IMR-90 (cell line): Measurements from ENCODE around the gene NAA80. TPM values are rescaled to one million over a fixed set of nuclear protein-coding genes. Genes with fewer than 3 reads are reported as not detected.

Experiments
- ATAC-seq: fragments of 200-7000 bp; cut with Tn5 transposase; 2 replicates; pipeline ENCODE4 v1.9.1; 2020; ENCODE audit warnings: low read depth, mild to moderate bottlenecking, moderate library complexity
- BruUV-seq: library from RNA; stranded (reverse); fragments of 400-500 nt; replicated peaks from 2 replicates; lab custom pipeline; 2021; lab: Mats Ljungman, UMichigan
- CTCF ChIA-PET: fragments of 300-600 bp; formaldehyde crosslinking; extraction: SDS; loops from one replicate; lab custom pipeline; 2021; ENCODE audit warnings: antibody characterized with exemption; lab: Yijun Ruan, JAX
- POLR2A ChIA-PET: fragments of 300-600 bp; sonication (Branson Sonifier 250); formaldehyde crosslinking; loops from one replicate; lab custom pipeline; 2022; ENCODE audit warnings: antibody characterized with exemption; ENCODE audit not compliant: unreplicated experiment; lab: Charles Lee
- DNase-seq: peaks from one replicate; pipeline ENCODE4 v3.0.0; 2013
- H2AFZ ChIP-seq: replicated peaks from 2 replicates; pipeline ENCODE3; 2013; ENCODE audit warnings: low read length, mild to moderate bottlenecking; ENCODE audit not compliant: poor library complexity
- H2AK5ac ChIP-seq: 2 replicates; pipeline ENCODE4 v1.6.1; 2013; ENCODE audit warnings: low read depth, low read length, inconsistent platforms
- H2AK9ac ChIP-seq: replicated peaks from 2 replicates; pipeline ENCODE3; 2013; ENCODE audit warnings: mild to moderate bottlenecking, low read depth, low read length, moderate library complexity; ENCODE audit not compliant: poor library complexity
- H2BK120ac ChIP-seq: 2 replicates; pipeline ENCODE4 v1.6.1; 2013; ENCODE audit warnings: low read depth, low read length, inconsistent platforms
- H2BK15ac ChIP-seq: 3 replicates; pipeline ENCODE4 v1.6.1; 2013; ENCODE audit warnings: low read depth, low read length, inconsistent platforms
- H2BK20ac ChIP-seq: 2 replicates; pipeline ENCODE4 v1.6.1; 2013; ENCODE audit warnings: low read depth, mild to moderate bottlenecking, inconsistent platforms, low read length, moderate library complexity
- H2BK5ac ChIP-seq: 2 replicates; pipeline ENCODE4 v1.6.1; 2013; ENCODE audit warnings: mild to moderate bottlenecking, low read depth, low read length, inconsistent platforms; ENCODE audit not compliant: poor library complexity, severe bottlenecking
- H3K14ac ChIP-seq: replicated peaks from 2 replicates; pipeline ENCODE4 v1.6.1; 2013; ENCODE audit warnings: low read depth, low read length, inconsistent platforms
- H3K18ac ChIP-seq: 2 replicates; pipeline ENCODE4 v1.6.1; 2013; ENCODE audit warnings: low read depth, low read length, control low read depth
- H3K23ac ChIP-seq: 2 replicates; pipeline ENCODE4 v1.6.1; 2013; ENCODE audit warnings: low read depth, low read length, inconsistent platforms
- H3K27ac ChIP-seq: 2 replicates; pipeline ENCODE4 v1.5.1; 2013; ENCODE audit warnings: mild to moderate bottlenecking, control low read depth, low read length; ENCODE audit not compliant: insufficient read depth
- H3K27me3 ChIP-seq: 2 replicates; pipeline ENCODE4 v1.6.1; 2013; ENCODE audit warnings: low read length; ENCODE audit not compliant: control insufficient read depth, insufficient read depth
- H3K36me3 ChIP-seq: 2 replicates; pipeline ENCODE4 v1.6.1; 2013; ENCODE audit warnings: low read length, mixed read lengths; ENCODE audit not compliant: control insufficient read depth, insufficient read depth
- H3K4ac ChIP-seq: 2 replicates; pipeline ENCODE4 v1.6.1; 2013; ENCODE audit warnings: low read depth, low read length, inconsistent platforms
- H3K4me1 ChIP-seq: 2 replicates; pipeline ENCODE4 v1.6.1; 2013; ENCODE audit warnings: low read length, mixed read lengths; ENCODE audit not compliant: control insufficient read depth, insufficient read depth
- H3K4me2 ChIP-seq: 2 replicates; pipeline ENCODE4 v1.6.1; 2013; ENCODE audit warnings: low read depth, mild to moderate bottlenecking, control low read depth, low read length, moderate library complexity
- H3K4me3 ChIP-seq: 2 replicates; pipeline ENCODE4 v1.5.1; 2013; ENCODE audit warnings: low read depth, mild to moderate bottlenecking, control low read depth, low read length, moderate library complexity; ENCODE audit not compliant: insufficient read depth
- H3K56ac ChIP-seq: 2 replicates; pipeline ENCODE4 v1.6.1; 2013; ENCODE audit warnings: low read length, inconsistent platforms; ENCODE audit not compliant: insufficient read depth; ENCODE audit errors: extremely low read depth
- H3K79me1 ChIP-seq, 2 experiments: 2 replicates each; pipeline ENCODE4 v1.6.1; 2013; ENCODE audit warnings: low read length in 2 of 2, inconsistent platforms in 1 of 2, low read depth in 1 of 2
- H3K9ac ChIP-seq: 2 replicates; pipeline ENCODE4 v1.6.1; 2013; ENCODE audit warnings: low read depth, low read length, control low read depth
- H3K9me1 ChIP-seq: 2 replicates; pipeline ENCODE4 v1.6.1; 2013; ENCODE audit warnings: low read length, inconsistent platforms; ENCODE audit not compliant: insufficient read depth
- H3K9me3 ChIP-seq: 2 replicates; pipeline ENCODE4 v1.6.1; 2013; ENCODE audit warnings: low read length; ENCODE audit not compliant: control insufficient read depth, insufficient read depth
- H4K20me1 ChIP-seq: 2 replicates; pipeline ENCODE4 v1.6.1; 2013; ENCODE audit warnings: low read length, inconsistent platforms; ENCODE audit not compliant: insufficient read depth
- H4K5ac ChIP-seq: 2 replicates; pipeline ENCODE4 v1.6.1; 2013; ENCODE audit warnings: mild to moderate bottlenecking, low read depth, low read length, control low read depth
- H4K8ac ChIP-seq, 2 experiments: 2 replicates each; pipeline ENCODE4 v1.6.1; 2013; ENCODE audit warnings: low read depth in 2 of 2, low read length in 2 of 2, control low read depth in 1 of 2, inconsistent platforms in 1 of 2
- H4K91ac ChIP-seq: 2 replicates; pipeline ENCODE4 v1.6.1; 2013; ENCODE audit warnings: low read depth, low read length, inconsistent platforms; ENCODE audit not compliant: insufficient read depth
- BHLHE40 ChIP-seq: fragments of 150-350 bp; IDR thresholded peaks from 2 replicates; pipeline ENCODE4 v1.6.1; 2016; ENCODE audit warnings: mild to moderate bottlenecking, low read depth, low read length
- CEBPB ChIP-seq: IDR thresholded peaks from 2 replicates; pipeline ENCODE4 v1.6.1; 2012; ENCODE audit warnings: low read depth, low read length, improper control_type of control experiment
- CHD1 ChIP-seq: IDR thresholded peaks from 2 replicates; pipeline ENCODE4 v1.6.1; 2012; ENCODE audit warnings: low read depth, low read length, improper control_type of control experiment
- FOS ChIP-seq: fragments of 150-350 bp; IDR thresholded peaks from 2 replicates; pipeline ENCODE4 v1.6.1; 2016; ENCODE audit warnings: low read depth, low read length
- MAFK ChIP-seq: IDR thresholded peaks from 2 replicates; pipeline ENCODE4 v1.6.1; 2012; ENCODE audit warnings: low read depth, low read length, improper control_type of control experiment
- MAZ ChIP-seq: IDR thresholded peaks from 2 replicates; pipeline ENCODE4 v1.6.1; 2012; ENCODE audit warnings: low read depth, mild to moderate bottlenecking, low read length, improper control_type of control experiment, moderate library complexity, borderline replicate concordance
- MXI1 ChIP-seq: IDR thresholded peaks from 2 replicates; pipeline ENCODE4 v1.6.1; 2012; ENCODE audit warnings: low read depth, mild to moderate bottlenecking, low read length, moderate library complexity, borderline replicate concordance
- NFE2L2 ChIP-seq: fragments of 150-350 bp; IDR thresholded peaks from 2 replicates; pipeline ENCODE4 v1.6.1; 2016; ENCODE audit warnings: low read depth, mild to moderate bottlenecking, low read length
- POLR2A ChIP-seq: IDR thresholded peaks from 2 replicates; pipeline ENCODE4 v1.6.1; 2012; ENCODE audit warnings: mild to moderate bottlenecking, low read depth, low read length
- RAD21 ChIP-seq: IDR thresholded peaks from 2 replicates; pipeline ENCODE4 v1.6.1; 2012; ENCODE audit warnings: low read length, improper control_type of control experiment
- RCOR1 ChIP-seq: IDR thresholded peaks from 2 replicates; pipeline ENCODE4 v1.6.1; 2012; ENCODE audit warnings: mild to moderate bottlenecking, low read length, improper control_type of control experiment; ENCODE audit not compliant: insufficient replicate concordance
- RFX5 ChIP-seq: IDR thresholded peaks from 2 replicates; pipeline ENCODE4 v1.8.0; 2012; ENCODE audit warnings: low read depth, mild to moderate bottlenecking, low read length, moderate library complexity
- SMC3 ChIP-seq: fragments of 150-350 bp; IDR thresholded peaks from 2 replicates; pipeline ENCODE4 v1.6.1; 2016; ENCODE audit warnings: low read depth, mild to moderate bottlenecking, antibody characterized with exemption, low read length, moderate library complexity
- WGBS, 2 experiments: methylation state at CpG; one replicate each; pipeline versions ENCODE4 v1.1.5 to v1.1.7; 2013; ENCODE audit warnings: missing lambda C conversion rate in 2 of 2; ENCODE audit not compliant: insufficient read length in 1 of 2; ENCODE audit errors: extremely low coverage in 2 of 2; 5-methylcytosine and 5-hydroxymethylcytosine counted together
- dilution Hi-C: fragments of 300-500 bp; cut with HindIII; formaldehyde crosslinking; loops from one replicate; pipeline ENCODE4 v1.14.3; 2018; ENCODE audit warnings: low sequenced_read_pairs; ENCODE audit not compliant: unreplicated experiment
- in situ Hi-C: fragments of 300-500 bp; cut with MboI; formaldehyde crosslinking; loops from 3 replicates; pipeline ENCODE4 v1.14.3; 2019; ENCODE audit warnings: low sequenced_read_pairs, inconsistent platforms, mixed read lengths
- intact Hi-C: fragments of 100-400 bp; cut with micrococcal nuclease; formaldehyde crosslinking; loops from 2 replicates; pipeline ENCODE4 v1.10.0; 2022
- polyA plus RNA-seq, 3 experiments: library from polyadenylated mRNA; depleted of rRNA; stranded (reverse); fragments of >200 nt; gene quantifications; 2 replicates each; pipeline ENCODE4 v1.2.3, GENCODE V29; 2012; ENCODE audit warnings: low replicate concordance in 1 of 3
- total RNA-seq: library from RNA; depleted of rRNA; stranded (reverse); fragments of >200 nt; gene quantifications from 2 replicates; pipeline ENCODE4 v1.2.3, GENCODE V29; 2012
- TF ChIP-seq, protein P1 (sequence below): conservative IDR thresholded peaks from 2 replicates; pipeline ENCODE4 v1.5.1; 2012; ENCODE audit warnings: mild to moderate bottlenecking, low read depth, low read length, improper control_type of control experiment

NAA80 gene
- total and polyA plus RNA-seq, 2 of the 4 experiments (the other 2 are of a cell fraction), result 5.0 to 14.4 TPM

DNA sequence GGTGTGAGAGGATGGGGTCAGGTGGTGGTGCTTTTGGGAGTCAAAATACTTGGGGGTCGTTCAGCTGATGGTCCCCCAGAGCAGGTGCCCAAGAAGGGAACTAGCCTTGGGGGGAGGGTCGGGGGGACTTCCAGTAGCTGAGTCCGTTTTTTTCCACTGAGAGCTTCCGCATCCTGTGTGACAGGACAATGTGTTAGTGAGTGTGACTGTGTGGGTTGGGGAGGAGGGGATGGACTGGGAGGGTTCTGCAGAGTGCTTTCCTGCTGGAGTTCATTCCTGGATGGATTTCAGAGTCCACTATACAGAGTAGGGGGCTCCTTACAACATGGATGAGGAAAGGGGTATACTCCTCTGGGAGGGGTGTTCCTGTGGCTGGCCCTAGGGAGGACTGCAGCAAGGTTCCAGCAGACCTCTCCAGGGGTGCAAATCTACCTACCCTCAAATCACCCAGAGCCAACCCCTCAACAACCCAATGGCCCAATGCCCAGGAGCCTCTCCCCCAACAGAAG, 23.9 kb upstream of the NAA80 start:
- H3K9me1 ChIP-seq, result peaks cover 8% of the 10 kb centered on the region
- no peaks in the 10 kb centered on the region for H3K27me3 ChIP-seq
- CTCF ChIA-PET, result no interaction called here
- in situ Hi-C loops, result no loop called here
- TF ChIP-seq CHD1, result no peak
- TF ChIP-seq NFE2L2, result no peak
- TF ChIP-seq CEBPB, result no peak
- no peak for TF ChIP-seq POLR2A
- TF ChIP-seq MAZ, result no peak
- no peak for TF ChIP-seq BHLHE40
- TF ChIP-seq, protein P1, sequence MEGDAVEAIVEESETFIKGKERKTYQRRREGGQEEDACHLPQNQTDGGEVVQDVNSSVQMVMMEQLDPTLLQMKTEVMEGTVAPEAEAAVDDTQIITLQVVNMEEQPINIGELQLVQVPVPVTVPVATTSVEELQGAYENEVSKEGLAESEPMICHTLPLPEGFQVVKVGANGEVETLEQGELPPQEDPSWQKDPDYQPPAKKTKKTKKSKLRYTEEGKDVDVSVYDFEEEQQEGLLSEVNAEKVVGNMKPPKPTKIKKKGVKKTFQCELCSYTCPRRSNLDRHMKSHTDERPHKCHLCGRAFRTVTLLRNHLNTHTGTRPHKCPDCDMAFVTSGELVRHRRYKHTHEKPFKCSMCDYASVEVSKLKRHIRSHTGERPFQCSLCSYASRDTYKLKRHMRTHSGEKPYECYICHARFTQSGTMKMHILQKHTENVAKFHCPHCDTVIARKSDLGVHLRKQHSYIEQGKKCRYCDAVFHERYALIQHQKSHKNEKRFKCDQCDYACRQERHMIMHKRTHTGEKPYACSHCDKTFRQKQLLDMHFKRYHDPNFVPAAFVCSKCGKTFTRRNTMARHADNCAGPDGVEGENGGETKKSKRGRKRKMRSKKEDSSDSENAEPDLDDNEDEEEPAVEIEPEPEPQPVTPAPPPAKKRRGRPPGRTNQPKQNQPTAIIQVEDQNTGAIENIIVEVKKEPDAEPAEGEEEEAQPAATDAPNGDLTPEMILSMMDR, result no peak
- TF ChIP-seq SMC3, result no peak
- no peak for TF ChIP-seq MAFK
- no peak for TF ChIP-seq RFX5
- TF ChIP-seq RCOR1, result no peak
- TF ChIP-seq MXI1, result no peak
- TF ChIP-seq RAD21, result no peak
- no peak for TF ChIP-seq FOS
- no peak overlapping the region for H4K91ac ChIP-seq
- H3K9me3 ChIP-seq, result no peaks in the 10 kb centered on the region
- H3K4me2 ChIP-seq, result no peak overlapping the region
- H2BK20ac ChIP-seq, result no peak overlapping the region
- H4K8ac ChIP-seq, result no peak overlapping the region
- H3K36me3 ChIP-seq, result peaks cover 21% of the 10 kb centered on the region
- peaks cover 12% of the 10 kb centered on the region; the same call in 1 of the 2 replicates for H4K20me1 ChIP-seq
- H3K18ac ChIP-seq, result no peak overlapping the region
- H3K9ac ChIP-seq, result no peak overlapping the region
- dilution Hi-C loops, result no loop called here
- BruUV-seq, result no TSS peak
- H3K4me3 ChIP-seq, result no peak overlapping the region
- no peak overlapping the region for H3K4ac ChIP-seq
- H3K4me1 ChIP-seq, result peaks cover 26% of the 10 kb centered on the region
- H2BK15ac ChIP-seq, result no peak overlapping the region
- POLR2A ChIA-PET, result no interaction called here
- no peak overlapping the region for H3K56ac ChIP-seq
- no peak overlapping the region for H3K23ac ChIP-seq
- peaks cover 28 to 57% of the 10 kb centered on the region in 2 experiments for H3K79me1 ChIP-seq
- H2AFZ ChIP-seq, result no peak overlapping the region
- DNase-seq (no peak), ATAC-seq (no peak)
- H2AK5ac ChIP-seq, result 0 out of 2 replicates have a peak overlapping the region, but pooled peaks have one; percentile 43
- WGBS, 2 experiments, result 14% methylated on average over 3 of the region's 4 CpGs; no CpG with 5 or more reads in 1 of the 2 experiments
- H4K5ac ChIP-seq, result no peak overlapping the region
- peak overlapping the region; percentile 26 for H2AK9ac ChIP-seq
- no peak overlapping the region for H3K14ac ChIP-seq
- no peak overlapping the region for H2BK5ac ChIP-seq
- no peak overlapping the region for H3K27ac ChIP-seq
- H2BK120ac ChIP-seq, result no peak overlapping the region
- intact Hi-C loops, result loop anchor here (5.0 kb wide), 1 partner anchor 61 kb away; no protein-coding TSS in a partner anchor
